Measurements from ENCODE around the gene IL19.

Gene IL19

GRCh38 chr1:206794294-206794908 lies 23.8 kb downstream of the IL19 start:
- ChIA-PET POLR2A (ENCODE audit: low non-redundant PET) (no interaction called here), CTCF (interaction anchor here (1.0 kb wide), 1 partner anchor 188 kb away, joined by 3 read pairs; no protein-coding TSS in a partner anchor)
- no peak overlapping the region for H3K27ac ChIP-seq
- TF ChIP-seq CTCF (conservative IDR thresholded peaks at IDR 0.05; ENCODE audit: low read depth), result no peak
- no peak for DNase-seq (ENCODE audit: low spot score)

GRCh38 chr1:206796116-206796515 lies 25.5 kb downstream of the IL19 start:
- ChIA-PET POLR2A (ENCODE audit: low non-redundant PET) (no interaction called here), CTCF (no interaction called here)
- no peak overlapping the region for H3K27ac ChIP-seq
- no peak for TF ChIP-seq CTCF (conservative IDR thresholded peaks at IDR 0.05; ENCODE audit: low read depth)
- no peak for DNase-seq (ENCODE audit: low spot score)

- ChIA-PET POLR2A (ENCODE audit: low non-redundant PET) (no interaction called here), CTCF (interaction anchor here (1.0 to 1.1 kb wide), 2 partner anchors 29 to 186 kb away, joined by 3 read pairs; no protein-coding TSS in a partner anchor)
- no peak for TF ChIP-seq CTCF (conservative IDR thresholded peaks at IDR 0.05; ENCODE audit: low read depth)
- no peak for DNase-seq (ENCODE audit: low spot score)
- no peak overlapping the region for H3K27ac ChIP-seq
Observed at GRCh38 chr1:206796981-206797402, 26.4 kb downstream of the IL19 start.

- ChIA-PET CTCF (interaction anchor here (0.6 to 2.1 kb wide), 9 partner anchors 11 to 185 kb away, joined by 3 to 9 read pairs (median 3); no protein-coding TSS in a partner anchor), POLR2A (ENCODE audit: low non-redundant PET) (no interaction called here)
- H3K27ac ChIP-seq, result no peak overlapping the region
- no peak for DNase-seq (ENCODE audit: low spot score)
- no peak; the same call in 1 of the 2 replicates for TF ChIP-seq CTCF (conservative IDR thresholded peaks at IDR 0.05; ENCODE audit: low read depth)
Observed at GRCh38 chr1:206797534-206798383, 27.2 kb downstream of the IL19 start.

- no peak overlapping the region for H3K27ac ChIP-seq
- DNase-seq (ENCODE audit: low spot score), result no peak
- CTCF ChIA-PET, result interaction anchor here (0.6 to 2.1 kb wide), 5 partner anchors 12 to 48 kb away, joined by 3 to 9 read pairs (median 4); no protein-coding TSS in a partner anchor
- POLR2A ChIA-PET (ENCODE audit: low non-redundant PET), result no interaction called here
- TF ChIP-seq CTCF (conservative IDR thresholded peaks at IDR 0.05; ENCODE audit: low read depth), result no peak
Observed at GRCh38 chr1:206798384-206798996, 27.9 kb downstream of the IL19 start.

- POLR2A ChIA-PET (ENCODE audit: low non-redundant PET), result no interaction called here
Observed at GRCh38 chr1:206799311-206799710, 28.7 kb downstream of the IL19 start.

More at GRCh38 chr1:206799311-206799710, 28.7 kb downstream of the IL19 start:
- DNase-seq (ENCODE audit: low spot score), result no peak
- TF ChIP-seq CTCF (conservative IDR thresholded peaks at IDR 0.05; ENCODE audit: low read depth), result no peak
- H3K27ac ChIP-seq, result no peak overlapping the region
- CTCF ChIA-PET, result interaction anchor here (0.7 to 2.1 kb wide), 2 partner anchors 10 to 31 kb away, joined by 3 to 4 read pairs; no protein-coding TSS in a partner anchor

All from RWPE1 (cell line).